GM12891 (cell line): Measurements from ENCODE around the gene PTPRQ.

ENCODE experiments used
- POLR2A ChIP-seq: IDR thresholded peaks from 2 replicates; pipeline ENCODE4 v1.6.1; 2011; ENCODE audit warnings: low read depth, low read length, control low read depth
- POLR2AphosphoS5 ChIP-seq: IDR thresholded peaks from 2 replicates; pipeline ENCODE4 v1.6.1; 2011; ENCODE audit warnings: low read depth, low read length, control low read depth
- SPI1 ChIP-seq: IDR thresholded peaks from 2 replicates; pipeline ENCODE4 v1.6.1; 2011; ENCODE audit warnings: low read depth, low read length, control low read depth
- TAF1 ChIP-seq: IDR thresholded peaks from 2 replicates; pipeline ENCODE4 v1.6.1; 2011; ENCODE audit warnings: low read depth, low read length, control low read depth

DNA sequence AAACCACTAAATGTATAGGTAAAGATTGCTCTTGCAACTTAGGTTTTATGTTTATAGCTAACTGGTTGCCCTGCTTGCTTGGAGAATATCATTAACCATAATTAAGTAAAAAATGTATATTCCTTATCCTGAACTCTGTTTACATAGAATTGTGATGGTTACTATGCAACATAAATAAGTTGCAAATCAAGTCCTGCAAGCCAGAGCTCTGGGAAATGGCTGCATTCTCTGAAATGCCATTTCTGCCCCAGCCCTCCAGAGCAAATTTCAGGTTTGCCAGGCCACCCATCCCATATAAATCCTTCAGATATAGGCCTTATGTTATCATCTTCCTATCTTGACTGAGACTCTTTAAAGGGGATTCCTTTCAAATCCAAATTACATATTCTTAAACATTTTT, 145.0 kb downstream of the PTPRQ start:
- TF ChIP-seq POLR2A (no peak), SPI1 (no peak), POLR2AphosphoS5 (no peak), TAF1 (no peak)
